Muscle layer of colon (tissue), 2 donors: ENCODE measurements around the gene FOXP4.
"Not testable (repeated sequence)": the region's sequence is repeated elsewhere in the genome, so short reads cannot be mapped to it uniquely, and the experiment has no call there.

ENCODE experiments used
- H3K27ac ChIP-seq: one replicate; pipeline ENCODE4 v1.7.0; 2013; ENCODE audit warnings: low read depth, mild to moderate bottlenecking, low read length, moderate library complexity
- H3K27me3 ChIP-seq, 2 donors: one replicate each; pipeline ENCODE4 v1.7.0; 2013; ENCODE audit warnings: low read length in 2 of 2, mild to moderate bottlenecking in 2 of 2; ENCODE audit not compliant: insufficient read depth in 2 of 2, control insufficient read depth in 1 of 2
- H3K36me3 ChIP-seq: one replicate; pipeline ENCODE4 v1.7.0; 2013; ENCODE audit warnings: mild to moderate bottlenecking, low read length; ENCODE audit not compliant: insufficient read depth
- H3K4me1 ChIP-seq: one replicate; pipeline ENCODE4 v1.7.0; 2013; ENCODE audit warnings: mild to moderate bottlenecking, low read length; ENCODE audit not compliant: insufficient read depth
- H3K4me3 ChIP-seq, 2 donors: one replicate each; pipeline ENCODE4 v1.7.0; 2013; ENCODE audit warnings: low read length in 2 of 2, low read depth in 1 of 2, mild to moderate bottlenecking in 1 of 2, moderate library complexity in 1 of 2
- H3K9ac ChIP-seq: one replicate; pipeline ENCODE4 v1.7.0; 2013; ENCODE audit warnings: low read length
- H3K9me3 ChIP-seq: one replicate; pipeline ENCODE4 v1.7.0; 2013; ENCODE audit warnings: mild to moderate bottlenecking, low read length
- donor health status: abdominal sarcoma.
- donor health status: Adenocarcinoma of cecum.

FOXP4 gene

DNA sequence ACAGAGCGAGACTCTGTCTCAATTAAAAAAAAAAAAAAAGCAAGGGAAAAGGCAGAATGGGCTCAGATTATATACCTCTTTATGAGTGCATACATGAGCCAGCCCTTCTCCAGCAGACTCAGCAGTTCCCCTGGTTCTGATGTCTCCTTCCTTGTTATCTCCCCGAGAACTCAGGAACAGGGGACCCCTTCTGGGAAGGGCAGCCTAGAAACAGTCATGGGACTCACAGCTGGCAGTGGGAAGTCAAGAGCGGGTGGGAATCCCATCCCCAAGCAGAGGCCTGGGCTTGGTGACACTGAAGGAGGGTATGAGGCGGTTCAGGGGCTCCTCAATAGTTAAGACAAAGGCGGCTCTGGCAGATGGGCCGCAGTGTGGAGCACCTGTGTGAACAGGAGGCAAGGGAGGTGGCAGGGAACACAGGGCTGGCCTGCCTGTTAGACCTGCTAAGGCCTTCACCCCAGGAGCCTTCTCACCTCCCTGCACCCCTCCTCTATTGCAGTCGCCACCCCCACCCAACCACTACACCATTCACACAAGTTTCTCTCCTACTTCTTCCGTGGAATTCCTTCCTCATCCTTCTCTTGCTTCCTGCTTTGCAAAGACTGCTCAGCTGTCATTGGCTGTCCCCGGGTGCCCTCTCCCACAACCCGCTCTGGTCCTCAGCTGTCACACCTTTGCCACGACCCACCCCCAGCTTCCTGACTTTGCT, 62.4 kb downstream of the FOXP4 start:
- H3K4me1 ChIP-seq, result peaks cover 3% of the 10 kb centered on the region
- no peak overlapping the region for H3K9ac ChIP-seq
- H3K9me3 ChIP-seq, result no peaks in the 10 kb centered on the region
- H3K27ac ChIP-seq, result no peak overlapping the region
- no peak overlapping the region for H3K4me3 ChIP-seq
- H3K27me3 ChIP-seq, result no peaks in the 10 kb centered on the region
- H3K36me3 ChIP-seq, result no peaks in the 10 kb centered on the region

DNA sequence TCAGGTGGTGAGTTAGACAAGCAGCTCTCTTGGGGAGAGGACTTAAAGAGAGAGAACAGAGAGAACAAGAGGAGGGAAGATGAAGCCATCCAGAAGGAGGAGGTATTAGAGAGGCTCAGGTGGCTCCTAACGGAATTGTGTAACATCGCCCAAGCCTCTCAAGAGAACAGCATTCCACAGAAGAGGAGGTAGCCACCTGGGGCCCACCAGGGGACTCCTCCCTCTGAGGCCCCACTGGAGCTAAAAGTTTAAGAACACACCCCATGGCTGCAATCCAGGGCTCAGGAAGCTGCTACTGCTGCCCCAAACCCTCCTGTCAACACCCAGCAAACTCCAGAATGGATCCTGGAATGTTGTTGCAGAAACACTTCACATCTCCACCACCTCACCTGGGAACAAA, 68.5 kb downstream of the FOXP4 start:
- Histone ChIP-seq H3K4me3 (no peak overlapping the region), H3K27ac (no peak overlapping the region), H3K9ac (no peak overlapping the region), H3K36me3 (no peaks in the 10 kb centered on the region), H3K4me1 (no peaks in the 10 kb centered on the region), H3K27me3 (no peaks in the 10 kb centered on the region), H3K9me3 (no peaks in the 10 kb centered on the region)

DNA sequence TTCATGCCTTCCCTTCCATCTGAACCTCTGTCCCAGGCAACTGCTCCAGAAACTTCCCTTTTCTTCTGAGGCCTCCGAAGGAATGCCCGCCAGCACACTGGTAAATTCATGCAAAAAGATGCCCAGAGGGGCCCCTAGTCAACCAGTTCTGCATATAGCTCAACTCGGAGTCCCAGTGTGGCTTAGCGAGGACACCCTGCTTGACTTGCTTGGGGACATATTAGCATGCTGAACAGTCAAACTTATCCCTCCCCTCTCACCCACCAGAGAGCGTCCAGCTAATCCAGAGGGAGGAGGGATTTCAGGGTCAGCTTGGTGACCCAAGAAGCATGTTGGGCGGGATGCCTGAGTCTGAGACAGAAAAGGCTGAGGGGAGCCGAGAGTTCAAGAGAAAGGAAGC, 69.1 kb downstream of the FOXP4 start:
- Histone ChIP-seq H3K27ac (no peak overlapping the region), H3K27me3 (no peaks in the 10 kb centered on the region), H3K4me3 (no peak overlapping the region), H3K4me1 (no peaks in the 10 kb centered on the region), H3K9me3 (no peaks in the 10 kb centered on the region), H3K36me3 (no peaks in the 10 kb centered on the region), H3K9ac (no peak overlapping the region)

DNA sequence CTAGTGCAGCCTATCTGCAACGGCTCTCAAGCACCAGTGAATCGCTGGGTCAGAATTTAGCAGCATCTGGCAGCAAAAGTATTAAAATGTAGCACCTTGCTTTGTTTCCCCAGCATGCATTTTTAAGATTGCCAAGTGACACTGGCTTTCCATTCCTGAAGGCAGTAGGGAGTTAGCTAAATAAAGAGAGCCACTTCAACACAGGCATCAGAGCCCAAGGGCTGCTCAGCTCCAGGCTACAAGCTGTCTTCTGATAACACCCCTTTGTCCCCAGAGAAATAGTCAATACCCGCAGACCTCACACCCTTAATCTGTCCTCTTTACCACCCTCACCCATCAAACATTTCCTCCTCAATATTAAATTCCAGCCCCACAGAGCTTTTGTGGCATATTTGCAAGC, 72.4 kb downstream of the FOXP4 start:
- Histone ChIP-seq H3K27me3 (no peaks in the 10 kb centered on the region), H3K27ac (no peak overlapping the region), H3K9me3 (no peaks in the 10 kb centered on the region), H3K9ac (no peak overlapping the region), H3K4me3 (no peak overlapping the region), H3K36me3 (no peaks in the 10 kb centered on the region), H3K4me1 (no peaks in the 10 kb centered on the region)

DNA sequence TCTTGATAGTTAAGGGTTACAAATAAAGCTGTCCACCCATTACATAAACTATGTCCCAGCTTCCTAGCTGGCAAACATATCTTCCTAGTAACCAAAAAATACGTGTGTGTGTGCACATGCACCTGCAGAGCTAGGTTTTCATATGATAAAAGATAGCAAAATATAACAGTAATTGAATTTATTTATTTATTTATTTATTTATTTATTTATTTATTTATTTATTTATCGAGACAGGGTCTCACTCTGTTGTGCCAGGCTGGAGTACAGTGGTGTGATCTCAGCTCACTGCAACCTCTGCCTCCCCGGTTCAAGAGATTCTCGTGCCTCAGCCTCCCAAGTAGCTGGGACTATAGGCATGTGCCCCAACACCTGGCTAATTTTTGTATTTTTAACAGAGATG, 73.0 kb downstream of the FOXP4 start:
- not testable (repeated sequence) for H3K27me3 ChIP-seq, H3K27ac ChIP-seq, H3K4me1 ChIP-seq, H3K36me3 ChIP-seq, H3K9ac ChIP-seq, H3K9me3 ChIP-seq, H3K4me3 ChIP-seq

DNA sequence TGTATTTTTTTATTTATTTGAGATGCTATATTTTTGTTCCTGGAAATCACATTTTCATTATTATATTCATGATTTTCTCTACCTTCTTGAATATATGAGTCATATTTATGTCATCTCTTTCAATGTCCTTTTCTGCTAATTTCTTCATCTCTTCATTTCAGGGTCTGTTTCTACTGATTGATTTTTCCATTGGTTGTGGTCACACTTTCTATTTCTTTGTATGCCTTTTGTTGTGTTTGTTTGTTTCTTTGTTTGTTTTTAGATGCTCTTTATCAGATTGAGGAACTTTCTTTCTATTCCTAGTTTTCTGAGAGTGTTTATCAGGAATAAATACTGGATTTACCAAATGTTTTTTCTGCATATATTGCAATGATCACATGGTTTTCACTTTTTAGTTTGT, 75.2 kb downstream of the FOXP4 start:
- no peaks in the 10 kb centered on the region for H3K27me3 ChIP-seq
- no peaks in the 10 kb centered on the region for H3K9me3 ChIP-seq
- no peak overlapping the region for H3K27ac ChIP-seq
- no peaks in the 10 kb centered on the region for H3K36me3 ChIP-seq
- H3K4me3 ChIP-seq, result no peak overlapping the region
- peaks cover 9% of the 10 kb centered on the region for H3K4me1 ChIP-seq
- H3K9ac ChIP-seq, result no peak overlapping the region

DNA sequence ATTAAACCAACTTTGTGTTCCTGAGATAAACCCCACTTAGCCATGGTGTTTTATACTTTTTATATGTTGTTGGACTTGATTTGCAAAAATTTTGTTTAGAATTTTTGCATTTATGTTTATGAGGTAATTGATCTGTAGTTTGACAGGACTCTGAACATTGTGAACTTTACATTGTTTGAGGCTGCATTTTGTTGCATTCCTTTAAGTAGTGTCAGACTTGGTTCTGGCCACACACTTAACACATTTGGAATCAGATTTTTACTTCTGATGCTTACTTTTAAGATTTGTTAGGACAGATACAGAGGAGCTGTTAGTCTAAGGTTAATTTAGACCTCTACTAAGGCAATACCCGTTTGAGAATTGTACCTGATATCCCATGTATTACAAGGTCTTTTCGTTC, 75.6 kb downstream of the FOXP4 start:
- peaks cover 9% of the 10 kb centered on the region for H3K4me1 ChIP-seq
- H3K4me3 ChIP-seq, result no peak overlapping the region
- no peak overlapping the region for H3K9ac ChIP-seq
- H3K9me3 ChIP-seq, result no peaks in the 10 kb centered on the region
- no peaks in the 10 kb centered on the region for H3K27me3 ChIP-seq
- H3K36me3 ChIP-seq, result no peaks in the 10 kb centered on the region
- no peak overlapping the region for H3K27ac ChIP-seq

DNA sequence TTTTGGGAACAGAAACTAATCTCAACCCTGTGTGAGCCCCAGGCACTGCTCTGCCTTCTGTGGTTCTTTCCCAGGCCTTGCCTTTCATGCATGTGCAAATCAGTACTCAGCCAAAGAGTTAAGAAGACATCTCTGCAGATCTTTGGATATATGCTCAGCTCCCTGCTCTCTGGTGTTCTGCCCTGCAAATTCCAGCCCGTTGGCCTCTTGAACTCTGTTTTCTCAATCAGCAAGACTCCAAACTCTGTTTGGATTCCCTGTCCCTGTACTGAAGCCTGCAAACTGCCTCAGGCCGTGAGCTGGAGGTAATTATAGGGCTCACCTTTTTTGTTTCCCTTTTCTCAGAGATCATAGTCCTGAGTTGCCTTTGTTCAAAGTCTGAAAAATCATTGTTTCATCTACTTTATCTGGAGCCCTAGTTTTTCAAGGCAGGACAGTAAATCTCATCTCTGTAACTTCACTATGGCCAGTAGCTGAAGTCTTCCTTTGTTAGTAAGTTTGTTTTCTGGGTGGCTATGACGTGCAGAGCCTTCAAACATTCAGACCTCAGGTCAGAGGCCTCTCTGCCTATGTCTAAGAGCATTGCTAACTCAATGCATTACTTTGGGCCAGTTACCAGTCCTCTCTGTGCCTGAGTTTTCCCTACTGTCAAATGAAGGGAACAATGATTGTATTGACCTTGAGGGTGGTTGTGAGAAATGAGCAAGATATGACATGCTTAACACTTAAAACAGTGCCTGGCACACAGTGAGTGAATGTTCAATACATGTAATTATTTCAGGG, 76.2 kb downstream of the FOXP4 start:
- no peak overlapping the region for H3K27ac ChIP-seq
- H3K4me3 ChIP-seq, result no peak overlapping the region
- no peaks in the 10 kb centered on the region for H3K9me3 ChIP-seq
- H3K9ac ChIP-seq, result no peak overlapping the region
- peaks cover 9% of the 10 kb centered on the region for H3K4me1 ChIP-seq
- H3K36me3 ChIP-seq, result no peaks in the 10 kb centered on the region
- no peaks in the 10 kb centered on the region for H3K27me3 ChIP-seq

DNA sequence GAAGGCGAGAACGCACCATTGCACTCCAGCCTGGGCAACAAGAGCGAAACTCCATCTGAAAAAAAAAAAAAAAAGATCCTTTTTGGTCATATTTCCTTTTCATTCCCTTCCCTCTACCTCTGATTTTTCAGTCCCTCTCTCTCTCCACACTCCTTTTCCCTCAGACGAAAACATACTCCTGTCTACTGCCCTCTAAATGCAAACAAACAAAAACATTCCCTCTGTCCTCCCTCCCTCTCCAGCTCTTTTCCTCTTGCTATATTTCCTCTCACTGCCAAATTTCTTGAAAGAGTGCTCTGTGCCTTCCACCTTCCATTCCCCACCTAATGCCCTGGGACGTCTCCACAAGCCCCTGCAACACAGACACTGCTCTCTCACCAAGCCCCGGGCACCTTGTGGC, 77.1 kb downstream of the FOXP4 start:
- Histone ChIP-seq H3K9ac (no peak overlapping the region), H3K4me1 (peaks cover 9% of the 10 kb centered on the region), H3K27ac (no peak overlapping the region), H3K36me3 (no peaks in the 10 kb centered on the region), H3K9me3 (no peaks in the 10 kb centered on the region), H3K27me3 (no peaks in the 10 kb centered on the region), H3K4me3 (no peak overlapping the region)

DNA sequence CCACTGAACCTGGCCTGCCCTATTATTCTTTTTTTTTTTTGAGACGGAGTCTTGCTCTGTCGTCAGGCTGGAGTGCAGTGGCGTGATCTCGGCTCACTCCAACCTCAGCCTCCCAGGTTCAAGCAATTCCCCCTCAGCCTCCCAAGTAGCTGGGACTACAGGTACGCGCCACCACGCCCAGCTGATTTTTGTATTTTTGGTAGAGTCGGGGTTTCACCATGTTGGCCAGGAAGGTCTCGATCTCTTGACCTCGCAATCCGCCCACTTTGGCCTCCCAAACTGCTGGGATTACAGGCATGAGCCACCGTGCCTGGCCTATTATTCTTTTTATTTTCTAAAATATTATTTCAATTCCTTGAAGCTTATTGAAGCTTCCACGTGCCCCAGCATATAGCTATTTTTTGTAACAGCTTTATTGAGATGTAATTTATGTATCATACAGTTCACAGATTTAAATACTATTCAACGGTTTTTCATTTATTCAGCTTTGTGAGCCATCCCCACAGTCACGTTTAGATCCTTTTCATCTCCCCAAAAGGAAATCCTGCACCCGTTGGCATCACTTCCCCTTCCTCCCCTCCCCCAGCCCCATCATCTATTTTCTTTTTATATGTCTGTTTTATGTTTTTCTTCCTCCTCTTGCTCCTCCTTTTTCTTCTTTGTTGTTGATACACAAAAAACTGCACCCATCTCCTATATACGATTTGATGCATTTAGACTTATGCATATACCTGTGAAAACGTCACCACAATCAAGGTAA, 78.6 kb downstream of the FOXP4 start:
- no peaks in the 10 kb centered on the region for H3K36me3 ChIP-seq
- H3K27me3 ChIP-seq, result no peaks in the 10 kb centered on the region
- no peak overlapping the region for H3K27ac ChIP-seq

DNA sequence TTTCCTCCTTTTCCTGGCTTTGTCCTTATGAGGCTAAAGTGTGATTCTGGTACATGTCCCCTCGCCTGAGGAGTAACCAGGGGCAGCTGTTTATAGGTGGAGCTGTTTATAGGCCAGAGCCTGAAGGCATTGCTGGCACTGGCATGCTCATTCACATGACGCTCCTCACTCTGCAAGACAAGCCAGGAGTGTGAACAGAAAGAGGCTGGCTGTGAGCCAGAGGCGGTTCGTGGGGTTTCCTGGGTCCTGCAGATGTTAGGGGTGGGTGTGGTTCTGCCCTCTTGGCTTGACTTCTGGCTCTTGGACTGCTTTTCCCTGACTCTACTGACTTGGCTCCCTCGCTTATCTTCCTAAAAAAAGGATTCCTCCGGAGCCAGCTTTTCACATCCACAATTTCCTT, 79.3 kb downstream of the FOXP4 start:
- H3K4me3 ChIP-seq, result no peak overlapping the region
- H3K4me1 ChIP-seq, result peaks cover 9% of the 10 kb centered on the region
- H3K9me3 ChIP-seq, result no peaks in the 10 kb centered on the region
- no peaks in the 10 kb centered on the region for H3K36me3 ChIP-seq
- H3K27me3 ChIP-seq, result no peaks in the 10 kb centered on the region
- H3K27ac ChIP-seq, result no peak overlapping the region
- H3K9ac ChIP-seq, result no peak overlapping the region

More for the DNA sequence above, 78.6 kb downstream of the FOXP4 start:
- Histone ChIP-seq H3K4me3 (no peak overlapping the region), H3K9me3 (no peaks in the 10 kb centered on the region), H3K4me1 (peaks cover 9% of the 10 kb centered on the region), H3K9ac (no peak overlapping the region)
